PC-9 (cell line): ENCODE data around the gene SH3TC1. TPM values are rescaled to one million over a fixed set of nuclear protein-coding genes. Genes with fewer than 3 reads are reported as not detected.

Experiments used
- BruUV-seq: library from RNA; stranded (reverse); fragments of 400-500 nt; replicated peaks from 2 replicates; lab custom pipeline; 2021; lab: Mats Ljungman, UMichigan
- CTCF ChIA-PET: fragments of 300-600 bp; sonication (Branson Sonifier 250); formaldehyde crosslinking; loops from one replicate; lab custom pipeline; 2022; ENCODE audit warnings: antibody characterized with exemption; lab: Charles Lee
- POLR2A ChIA-PET: fragments of 300-600 bp; sonication (Branson Sonifier 250); formaldehyde crosslinking; loops from one replicate; lab custom pipeline; 2022; ENCODE audit warnings: antibody characterized with exemption; ENCODE audit not compliant: unreplicated experiment; lab: Charles Lee
- DNase-seq, 2 experiments: peaks; one replicate each; pipeline versions ENCODE4 v3.0.0 to v3.0.0-alpha.2; 2015 to 2022; ENCODE audit warnings: mixed read lengths in 1 of 2
- H2AFZ ChIP-seq: fragments of 200-600 bp; sonication (generic); 2 replicates; pipeline ENCODE4 v1.8.1; 2017; ENCODE audit warnings: antibody characterized with exemption
- H3F3A ChIP-seq: fragments of 200-600 bp; sonication (generic); 2 replicates; pipeline ENCODE4 v1.8.1; 2017; ENCODE audit warnings: antibody characterized with exemption, mild to moderate bottlenecking, low read depth; ENCODE audit not compliant: insufficient read depth
- H3K27ac ChIP-seq: fragments of 200-600 bp; sonication (generic); 2 replicates; pipeline ENCODE4 v1.6.1; 2016; ENCODE audit warnings: mixed run types
- H3K27me3 ChIP-seq: fragments of 200-600 bp; sonication (generic); 2 replicates; pipeline ENCODE4 v1.6.1; 2016; ENCODE audit warnings: low read depth, mixed run types; ENCODE audit not compliant: insufficient read depth
- H3K36me3 ChIP-seq: fragments of 200-600 bp; sonication (generic); 2 replicates; pipeline ENCODE4 v1.6.1; 2016; ENCODE audit warnings: low read depth, mixed run types
- H3K4me1 ChIP-seq: fragments of 200-600 bp; sonication (generic); replicated peaks from 2 replicates; pipeline ENCODE4 v1.6.1; 2016; ENCODE audit warnings: mixed run types; ENCODE audit not compliant: insufficient read depth
- H3K4me2 ChIP-seq: fragments of 200-600 bp; sonication (generic); 2 replicates; pipeline ENCODE4 v1.6.1; 2017; ENCODE audit warnings: mixed run types
- H3K4me3 ChIP-seq: fragments of 200-600 bp; sonication (generic); 2 replicates; pipeline ENCODE4 v1.6.1; 2016; ENCODE audit warnings: mixed run types
- H3K79me2 ChIP-seq: fragments of 200-600 bp; sonication (generic); 2 replicates; pipeline ENCODE4 v1.6.1; 2017; ENCODE audit warnings: low read depth, mixed run types
- H3K9me2 ChIP-seq: fragments of 200-600 bp; sonication (generic); 2 replicates; pipeline ENCODE4 v1.8.1; 2017; ENCODE audit warnings: mild to moderate bottlenecking; ENCODE audit not compliant: insufficient read depth
- H3K9me3 ChIP-seq: fragments of 200-600 bp; sonication (generic); 2 replicates; pipeline ENCODE4 v1.8.1; 2016; ENCODE audit warnings: low read depth; ENCODE audit not compliant: insufficient read depth
- H4K20me1 ChIP-seq: fragments of 200-600 bp; sonication (generic); 2 replicates; pipeline ENCODE4 v1.8.1; 2017; ENCODE audit not compliant: insufficient read depth
- EZH2 ChIP-seq: fragments of 200-600 bp; sonication (generic); IDR thresholded peaks from 2 replicates; pipeline ENCODE4 v1.8.0; 2017; ENCODE audit warnings: antibody characterized with exemption, low read depth
- intact Hi-C: fragments of 100-400 bp; cut with micrococcal nuclease; formaldehyde crosslinking; loops from one replicate; pipeline ENCODE4 v1.10.0; 2022; ENCODE audit not compliant: unreplicated experiment
- total RNA-seq: library from RNA; stranded (reverse); gene quantifications from 2 replicates; pipeline ENCODE4 v1.2.3, GENCODE V29; 2021
- TF ChIP-seq, protein P1 (sequence below): fragments of 200-600 bp; sonication (generic); conservative IDR thresholded peaks from 2 replicates; pipeline ENCODE4 v1.6.1; 2017; ENCODE audit warnings: mixed run types, antibody characterized with exemption, mild to moderate bottlenecking, moderate library complexity

The SH3TC1 gene
- total RNA-seq, 1 experiment from 2014 or later = 5.2 TPM

GRCh38 chr4:8280158-8280875 is 81.2 kb downstream of the SH3TC1 start:
- H3K36me3 ChIP-seq = no peaks in the 10 kb centered on the region
- H3K9me2 ChIP-seq = no peaks in the 10 kb centered on the region
- TF ChIP-seq, protein P1, sequence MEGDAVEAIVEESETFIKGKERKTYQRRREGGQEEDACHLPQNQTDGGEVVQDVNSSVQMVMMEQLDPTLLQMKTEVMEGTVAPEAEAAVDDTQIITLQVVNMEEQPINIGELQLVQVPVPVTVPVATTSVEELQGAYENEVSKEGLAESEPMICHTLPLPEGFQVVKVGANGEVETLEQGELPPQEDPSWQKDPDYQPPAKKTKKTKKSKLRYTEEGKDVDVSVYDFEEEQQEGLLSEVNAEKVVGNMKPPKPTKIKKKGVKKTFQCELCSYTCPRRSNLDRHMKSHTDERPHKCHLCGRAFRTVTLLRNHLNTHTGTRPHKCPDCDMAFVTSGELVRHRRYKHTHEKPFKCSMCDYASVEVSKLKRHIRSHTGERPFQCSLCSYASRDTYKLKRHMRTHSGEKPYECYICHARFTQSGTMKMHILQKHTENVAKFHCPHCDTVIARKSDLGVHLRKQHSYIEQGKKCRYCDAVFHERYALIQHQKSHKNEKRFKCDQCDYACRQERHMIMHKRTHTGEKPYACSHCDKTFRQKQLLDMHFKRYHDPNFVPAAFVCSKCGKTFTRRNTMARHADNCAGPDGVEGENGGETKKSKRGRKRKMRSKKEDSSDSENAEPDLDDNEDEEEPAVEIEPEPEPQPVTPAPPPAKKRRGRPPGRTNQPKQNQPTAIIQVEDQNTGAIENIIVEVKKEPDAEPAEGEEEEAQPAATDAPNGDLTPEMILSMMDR = no peak
- TF ChIP-seq EZH2 = no peak
- POLR2A ChIA-PET = no interaction called here
- H3K79me2 ChIP-seq = no peaks in the 10 kb centered on the region
- CTCF ChIA-PET = no interaction called here
- no peak overlapping the region for H3K27ac ChIP-seq
- H3K9me3 ChIP-seq = no peaks in the 10 kb centered on the region
- H3K4me1 ChIP-seq = no peaks in the 10 kb centered on the region
- intact Hi-C loops = no loop called here
- no peak for DNase-seq
- no peaks in the 10 kb centered on the region for H4K20me1 ChIP-seq
- no peaks in the 10 kb centered on the region for H3F3A ChIP-seq
- BruUV-seq = no TSS peak
- no peak overlapping the region for H3K4me3 ChIP-seq
- H3K27me3 ChIP-seq = no peaks in the 10 kb centered on the region
- no peak overlapping the region for H2AFZ ChIP-seq
- no peak overlapping the region for H3K4me2 ChIP-seq

- no peaks in the 10 kb centered on the region for H4K20me1 ChIP-seq
- intact Hi-C loops = no loop called here
- no peak overlapping the region for H2AFZ ChIP-seq
- no peaks in the 10 kb centered on the region for H3K27me3 ChIP-seq
- no peaks in the 10 kb centered on the region for H3K79me2 ChIP-seq
- no peaks in the 10 kb centered on the region for H3F3A ChIP-seq
- TF ChIP-seq, protein P1 = no peak
- no peak for TF ChIP-seq EZH2
- H3K4me2 ChIP-seq = no peak overlapping the region
- POLR2A ChIA-PET = no interaction called here
- DNase-seq = no peak
- no peak overlapping the region for H3K27ac ChIP-seq
- no peak overlapping the region for H3K4me3 ChIP-seq
- H3K36me3 ChIP-seq = no peaks in the 10 kb centered on the region
- H3K4me1 ChIP-seq = no peaks in the 10 kb centered on the region
- no peaks in the 10 kb centered on the region for H3K9me3 ChIP-seq
- BruUV-seq = no TSS peak
- no peaks in the 10 kb centered on the region for H3K9me2 ChIP-seq
- CTCF ChIA-PET = no interaction called here
Observed at GRCh38 chr4:8280876-8281440, 81.9 kb downstream of the SH3TC1 start.

DNA sequence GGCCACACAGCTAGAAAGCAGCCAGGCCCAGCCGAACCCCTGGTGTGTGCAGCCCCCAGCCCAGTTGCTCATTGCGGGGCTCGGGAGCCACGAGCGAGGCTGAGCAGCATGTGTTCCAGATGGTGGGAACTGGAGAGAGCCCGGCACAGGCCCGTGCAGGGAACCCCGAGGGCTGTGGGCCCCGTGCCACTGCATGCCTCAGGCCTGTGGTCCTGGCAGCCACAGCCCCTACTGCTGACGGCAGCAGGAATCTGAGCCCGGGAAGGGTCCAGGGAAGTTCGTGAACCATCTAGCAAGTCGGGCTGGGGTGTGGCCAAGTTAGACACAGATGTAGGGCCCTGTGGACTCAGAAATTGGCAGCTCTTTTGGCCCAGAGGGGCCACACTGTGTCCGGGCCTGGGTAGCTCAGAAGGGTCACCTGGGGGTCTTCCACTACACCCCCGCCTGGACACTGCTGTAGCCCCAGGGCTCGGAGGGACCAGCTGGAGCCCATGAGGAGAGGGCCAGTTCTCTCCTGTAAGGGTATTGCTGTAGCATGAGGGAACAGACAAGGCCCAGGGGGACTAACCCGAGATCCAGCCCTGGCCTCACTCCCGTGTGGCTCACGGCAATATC is 82.5 kb downstream of the SH3TC1 start:
- H3K4me1 ChIP-seq = no peaks in the 10 kb centered on the region
- H3F3A ChIP-seq = no peaks in the 10 kb centered on the region
- BruUV-seq = no TSS peak
- H3K27ac ChIP-seq = no peak overlapping the region
- no peaks in the 10 kb centered on the region for H3K79me2 ChIP-seq
- DNase-seq = no peak
- no peak overlapping the region for H2AFZ ChIP-seq
- H3K27me3 ChIP-seq = no peaks in the 10 kb centered on the region
- no peak overlapping the region for H3K4me2 ChIP-seq
- no peaks in the 10 kb centered on the region for H3K9me2 ChIP-seq
- no peak overlapping the region for H3K4me3 ChIP-seq
- POLR2A ChIA-PET = no interaction called here
- H3K9me3 ChIP-seq = no peaks in the 10 kb centered on the region
- intact Hi-C loops = no loop called here
- no peak for TF ChIP-seq EZH2
- TF ChIP-seq, protein P1 = no peak
- CTCF ChIA-PET = no interaction called here
- no peaks in the 10 kb centered on the region for H4K20me1 ChIP-seq
- H3K36me3 ChIP-seq = no peaks in the 10 kb centered on the region
